Fibroblast of villous mesenchyme (primary cell): ENCODE results near the gene KRTAP6-2. TPM values are rescaled to one million over a fixed set of nuclear protein-coding genes. Genes with fewer than 3 reads are reported as not detected.

Source experiments
- DNase-seq: peaks from one replicate; pipeline ENCODE4 v3.0.0-alpha.2; 2010; ENCODE audit warnings: low read depth
- H3K4me3 ChIP-seq: 2 replicates; pipeline ENCODE4 v1.5.1; 2011; ENCODE audit warnings: low read depth, mild to moderate bottlenecking, low read length
- CTCF ChIP-seq: IDR thresholded peaks from 2 replicates; pipeline ENCODE4 v1.5.1; 2012; ENCODE audit warnings: low read depth, mild to moderate bottlenecking, low read length; ENCODE audit not compliant: insufficient read depth
- total RNA-seq: library from RNA; depleted of rRNA; stranded (reverse); fragments of >200 nt; gene quantifications from 2 replicates; pipeline ENCODE4 v1.2.3, GENCODE V29; 2012

KRTAP6-2 gene
- not detected in 2 replicates for total RNA-seq

GRCh38 chr21:30598802-30599201 is at the start of gene KRTAP6-2:
KRTAP6-2 (minus strand) TSS chr21:30598902; CDS start chr21:30598874, 28 bp downstream.
- no peak within 1 kb of the TSS for H3K4me3 ChIP-seq
- TF ChIP-seq CTCF = no peak
- DNase-seq = no peak

GRCh38 chr21:30646904-30647414 is 48.3 kb upstream of the KRTAP6-2 start:
- DNase-seq = no peak
- no peak for TF ChIP-seq CTCF
- H3K4me3 ChIP-seq = no peak overlapping the region

GRCh38 chr21:30642564-30642963 is 43.9 kb upstream of the KRTAP6-2 start, which contains the start of gene KRTAP20-3:
KRTAP20-3 (plus strand) TSS chr21:30642864.
- TF ChIP-seq CTCF = no peak
- DNase-seq = no peak
- no peak within 1 kb of the TSS for H3K4me3 ChIP-seq

- TF ChIP-seq CTCF = no peak
- H3K4me3 ChIP-seq = no peak overlapping the region
- DNase-seq = no peak
Observed at GRCh38 chr21:30638686-30639085, 40.0 kb upstream of the KRTAP6-2 start.

GRCh38 chr21:30634906-30635305 is 36.2 kb upstream of the KRTAP6-2 start, which contains the start of gene KRTAP20-2:
KRTAP20-2 (plus strand) TSS chr21:30635206; CDS start chr21:30635264, 58 bp downstream.
- no peak for DNase-seq
- TF ChIP-seq CTCF = no peak
- H3K4me3 ChIP-seq = no peak within 1 kb of the TSS

- DNase-seq = no peak
- no peak for TF ChIP-seq CTCF
- H3K4me3 ChIP-seq = no peak overlapping the region
Observed at GRCh38 chr21:30629200-30629599, 30.5 kb upstream of the KRTAP6-2 start.

- no peak for TF ChIP-seq CTCF
- no peak for DNase-seq
- no peak overlapping the region for H3K4me3 ChIP-seq
Observed at GRCh38 chr21:30628109-30628508, 29.4 kb upstream of the KRTAP6-2 start.
